Fibroblast of gingiva (primary cell): ENCODE measurements around the gene TFDP1.
"Not testable (repeated sequence)": the region's sequence is repeated elsewhere in the genome, so short reads cannot be mapped to it uniquely, and the experiment has no call there.

Source experiments
- DNase-seq: peaks from one replicate; pipeline ENCODE4 v3.0.0-alpha.2; 2011; ENCODE audit warnings: low read depth

TFDP1 gene

GRCh38 chr13:113618455-113618854 is 33.9 kb downstream of the TFDP1 start:
- DNase-seq, result no peak

- no peak for DNase-seq
These were observed 35.7 kb downstream of the TFDP1 start for GRCh38 chr13:113620036-113620796.

GRCh38 chr13:113621046-113621445 is 36.5 kb downstream of the TFDP1 start:
- DNase-seq, result no peak

GRCh38 chr13:113621498-113621897 is 36.9 kb downstream of the TFDP1 start:
- not testable (repeated sequence) for DNase-seq

- not testable (repeated sequence) for DNase-seq
These were observed 37.5 kb downstream of the TFDP1 start for GRCh38 chr13:113621986-113622550.

- DNase-seq, result no peak
These were observed 38.4 kb downstream of the TFDP1 start for GRCh38 chr13:113622791-113623490.

- DNase-seq, result peak; percentile 20
These were observed 39.1 kb downstream of the TFDP1 start for GRCh38 chr13:113623491-113624234.

- DNase-seq, result no peak
These were observed 39.7 kb downstream of the TFDP1 start for GRCh38 chr13:113624235-113624587.

GRCh38 chr13:113624640-113625304 is 40.2 kb downstream of the TFDP1 start:
- not testable (repeated sequence) for DNase-seq

GRCh38 chr13:113625965-113626721 is 41.6 kb downstream of the TFDP1 start:
- peak; percentile 51 for DNase-seq

GRCh38 chr13:113627136-113627535 is 42.6 kb downstream of the TFDP1 start:
- no peak for DNase-seq

- no peak for DNase-seq
These were observed 44.0 kb downstream of the TFDP1 start for GRCh38 chr13:113628291-113629270.

GRCh38 chr13:113629866-113630265 is 45.3 kb downstream of the TFDP1 start:
- DNase-seq, result no peak

GRCh38 chr13:113630296-113630695 is 45.7 kb downstream of the TFDP1 start:
- no peak for DNase-seq

- no peak for DNase-seq
These were observed 46.3 kb downstream of the TFDP1 start for GRCh38 chr13:113630804-113631203.

- no peak for DNase-seq
These were observed 47.0 kb downstream of the TFDP1 start for GRCh38 chr13:113631341-113632095.

- no peak for DNase-seq
These were observed 48.3 kb downstream of the TFDP1 start for GRCh38 chr13:113632706-113633484.

GRCh38 chr13:113633485-113633873 is 48.9 kb downstream of the TFDP1 start:
- DNase-seq, result no peak
